Measurements from ENCODE around the gene DOC2A.
"Not testable (repeated sequence)": the region's sequence is repeated elsewhere in the genome, so short reads cannot be mapped to it uniquely, and the experiment has no call there.

DOC2A gene

DNA sequence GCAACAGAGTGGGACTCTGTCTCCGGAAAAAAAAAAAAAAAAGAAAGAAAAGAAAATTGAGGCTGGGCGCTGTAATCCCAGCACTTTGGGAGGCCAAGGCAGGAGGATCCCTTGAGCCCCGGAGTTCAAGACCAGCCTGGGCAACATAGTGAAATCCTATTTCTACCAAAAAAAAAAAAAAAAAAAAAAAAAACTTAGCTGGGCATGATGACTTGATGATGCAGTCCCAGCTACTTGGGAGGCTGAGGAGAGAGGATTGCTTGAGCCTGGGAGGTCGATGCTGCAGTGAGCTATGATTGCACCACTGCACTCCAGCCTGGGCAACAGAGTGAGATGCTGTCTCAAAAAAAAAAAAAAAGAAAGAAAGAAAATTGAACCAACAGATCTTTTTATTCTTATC is 7.1 kb upstream of the DOC2A start:
- not testable (repeated sequence) for H3K79me1 ChIP-seq (ENCODE audit: low read depth, low read length); H3K18ac ChIP-seq (ENCODE audit: low read length); H2BK120ac ChIP-seq (ENCODE audit: low read depth, low read length); H2BK15ac ChIP-seq (ENCODE audit: low read length); H3K14ac ChIP-seq (ENCODE audit: low read length); H4K8ac ChIP-seq (ENCODE audit: low read depth, low read length); H2AK5ac ChIP-seq (ENCODE audit: low read depth, low read length); H3K9me3 ChIP-seq (replicated peaks in 1 of 2; ENCODE audit: control insufficient read depth in 2 of 2, insufficient read depth in 1 of 2, low read depth in 1 of 2, low read length in 2 of 2); DNase-seq (ENCODE audit: low spot score); H2BK5ac ChIP-seq (ENCODE audit: low read length); H3K4me3 ChIP-seq (ENCODE audit: low read length in 2 of 2); H3K27ac ChIP-seq (replicated peaks; ENCODE audit: low read length); H3K36me3 ChIP-seq (replicated peaks in 1 of 2; ENCODE audit: control insufficient read depth in 2 of 2, insufficient read depth in 2 of 2, low read length in 2 of 2); H3K9ac ChIP-seq (ENCODE audit: low read depth, low read length, poor library complexity); H4K91ac ChIP-seq (ENCODE audit: low read depth, low read length, poor library complexity); H3K23ac ChIP-seq (ENCODE audit: low read depth, low read length, poor library complexity); H2BK12ac ChIP-seq (ENCODE audit: low read length); H3K4me1 ChIP-seq (ENCODE audit: control insufficient read depth in 2 of 2, insufficient read depth in 1 of 2, low read depth in 1 of 2, low read length in 2 of 2); H3K4me2 ChIP-seq (ENCODE audit: insufficient read depth, low read length, poor library complexity, severe bottlenecking); H3K4ac ChIP-seq (ENCODE audit: low read length); H2AFZ ChIP-seq (ENCODE audit: low read length); H3K27me3 ChIP-seq (ENCODE audit: control insufficient read depth in 3 of 3, insufficient read depth in 3 of 3, low read depth in 1 of 3, low read length in 3 of 3)
- no CpG with 5 or more reads among the region's 4 CpGs for WGBS, 2 donors (ENCODE audit: extremely low coverage in 2 of 2, insufficient read length in 2 of 2, insufficient replicate concordance in 1 of 2)

DNA sequence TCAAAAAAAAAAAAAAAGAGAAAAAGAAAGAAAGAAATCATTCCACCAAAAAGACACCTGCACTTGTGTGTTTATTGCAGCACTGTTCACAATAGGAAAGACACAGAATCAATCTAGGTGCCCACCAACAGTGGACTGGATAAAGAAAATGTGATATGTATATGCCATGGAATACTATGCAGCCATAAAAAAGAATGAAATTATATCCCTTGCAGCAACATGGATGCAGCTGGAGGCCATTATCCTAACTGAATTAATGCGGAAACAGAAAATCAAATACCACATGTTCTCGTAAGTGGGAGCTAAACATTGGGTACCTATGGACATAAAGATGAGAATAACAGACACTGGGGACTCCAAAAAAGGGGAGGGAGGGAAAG is 6.4 kb upstream of the DOC2A start:
- Histone ChIP-seq H4K91ac (ENCODE audit: low read depth, low read length, poor library complexity) (no peak overlapping the region), H3K23ac (ENCODE audit: low read depth, low read length, poor library complexity) (no peak overlapping the region), H2BK12ac (ENCODE audit: low read length) (no peak overlapping the region), H3K4me3 (ENCODE audit: low read length in 2 of 2) (no peak overlapping the region), H3K79me1 (ENCODE audit: low read depth, low read length) (peaks cover 4% of the 10 kb centered on the region), H2AK5ac (ENCODE audit: low read depth, low read length) (no peak overlapping the region), H2BK5ac (ENCODE audit: low read length) (no peak overlapping the region), H3K4ac (ENCODE audit: low read length) (no peak overlapping the region), H4K8ac (ENCODE audit: low read depth, low read length) (no peak overlapping the region), H3K9me3 (replicated peaks in 1 of 2; ENCODE audit: control insufficient read depth in 2 of 2, insufficient read depth in 1 of 2, low read depth in 1 of 2, low read length in 2 of 2) (no peaks in the 10 kb centered on the region), H3K27me3 (ENCODE audit: control insufficient read depth in 3 of 3, insufficient read depth in 3 of 3, low read depth in 1 of 3, low read length in 3 of 3) (peaks cover 0 to 4% (median under 1%) of the 10 kb centered on the region in 3 experiments), H3K36me3 (replicated peaks in 1 of 2; ENCODE audit: control insufficient read depth in 2 of 2, insufficient read depth in 2 of 2, low read length in 2 of 2) (no peaks in the 10 kb centered on the region), H2AFZ (ENCODE audit: low read length) (no peak overlapping the region), H2BK120ac (ENCODE audit: low read depth, low read length) (no peak overlapping the region), H3K18ac (ENCODE audit: low read length) (no peak overlapping the region), H3K4me1 (ENCODE audit: control insufficient read depth in 2 of 2, insufficient read depth in 1 of 2, low read depth in 1 of 2, low read length in 2 of 2) (peaks cover 0 to 4% of the 10 kb centered on the region in 2 donors), H3K27ac (replicated peaks; ENCODE audit: low read length) (no peak overlapping the region), H3K4me2 (ENCODE audit: insufficient read depth, low read length, poor library complexity, severe bottlenecking) (no peak overlapping the region), H3K14ac (ENCODE audit: low read length) (no peak overlapping the region), H3K9ac (ENCODE audit: low read depth, low read length, poor library complexity) (no peak overlapping the region), H2BK15ac (ENCODE audit: low read length) (no peak overlapping the region)
- WGBS, 2 donors (ENCODE audit: extremely low coverage in 2 of 2, insufficient read length in 2 of 2, insufficient replicate concordance in 1 of 2): no CpG with 5 or more reads among the region's 2 CpGs
- no peak for DNase-seq (ENCODE audit: low spot score)

- Histone ChIP-seq H3K79me1 (ENCODE audit: low read depth, low read length) (peaks cover 3% of the 10 kb centered on the region), H3K27ac (replicated peaks; ENCODE audit: low read length) (no peak overlapping the region), H2BK12ac (ENCODE audit: low read length) (no peak overlapping the region), H3K23ac (ENCODE audit: low read depth, low read length, poor library complexity) (no peak overlapping the region), H3K4me2 (ENCODE audit: insufficient read depth, low read length, poor library complexity, severe bottlenecking) (no peak overlapping the region), H3K14ac (ENCODE audit: low read length) (no peak overlapping the region), H2BK15ac (ENCODE audit: low read length) (no peak overlapping the region), H2AK5ac (ENCODE audit: low read depth, low read length) (no peak overlapping the region), H3K4me3 (ENCODE audit: low read length in 2 of 2) (no peak overlapping the region), H3K4ac (ENCODE audit: low read length) (no peak overlapping the region), H2AFZ (ENCODE audit: low read length) (no peak overlapping the region), H3K9me3 (replicated peaks in 1 of 2; ENCODE audit: control insufficient read depth in 2 of 2, insufficient read depth in 1 of 2, low read depth in 1 of 2, low read length in 2 of 2) (no peaks in the 10 kb centered on the region), H2BK5ac (ENCODE audit: low read length) (no peak overlapping the region), H3K4me1 (ENCODE audit: control insufficient read depth in 2 of 2, insufficient read depth in 1 of 2, low read depth in 1 of 2, low read length in 2 of 2) (peaks cover 4% of the 10 kb centered on the region in 2 donors), H3K9ac (ENCODE audit: low read depth, low read length, poor library complexity) (no peak overlapping the region), H3K36me3 (replicated peaks in 1 of 2; ENCODE audit: control insufficient read depth in 2 of 2, insufficient read depth in 2 of 2, low read length in 2 of 2) (no peaks in the 10 kb centered on the region), H4K91ac (ENCODE audit: low read depth, low read length, poor library complexity) (no peak overlapping the region), H2BK120ac (ENCODE audit: low read depth, low read length) (no peak overlapping the region), H3K18ac (ENCODE audit: low read length) (no peak overlapping the region), H4K8ac (ENCODE audit: low read depth, low read length) (no peak overlapping the region), H3K27me3 (ENCODE audit: control insufficient read depth in 3 of 3, insufficient read depth in 3 of 3, low read depth in 1 of 3, low read length in 3 of 3) (peaks cover 0 to 10% (median 4%) of the 10 kb centered on the region in 3 experiments)
- no CpG with 5 or more reads among the region's 8 CpGs for WGBS, 2 donors (ENCODE audit: extremely low coverage in 2 of 2, insufficient read length in 2 of 2, insufficient replicate concordance in 1 of 2)
- DNase-seq (ENCODE audit: low spot score): no peak
Measured at GRCh38 chr16:30016555-30017276, 5.9 kb upstream of the DOC2A start.

DNA sequence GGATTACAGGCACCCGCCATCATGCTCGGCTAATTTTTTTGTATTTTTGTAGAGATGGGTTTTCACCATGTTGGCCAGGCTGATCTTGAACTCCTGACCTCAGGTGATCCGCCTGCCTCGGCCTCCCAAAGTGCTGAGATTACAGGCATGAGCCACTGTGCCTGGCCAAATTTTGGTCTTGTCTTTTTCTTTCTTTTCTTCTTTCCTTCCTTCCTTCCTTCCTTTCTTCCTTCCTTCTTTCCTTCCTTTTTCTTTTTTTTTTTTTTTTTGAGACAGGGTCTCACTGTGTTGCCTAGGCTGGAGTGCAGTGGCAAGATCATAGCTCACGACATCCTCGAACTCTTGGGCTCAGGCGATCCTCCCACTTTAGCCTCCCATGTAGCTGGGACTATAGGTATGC is 4.6 kb upstream of the DOC2A start:
- DNase-seq (ENCODE audit: low spot score); H3K79me1 ChIP-seq (ENCODE audit: low read depth, low read length); H3K23ac ChIP-seq (ENCODE audit: low read depth, low read length, poor library complexity); H4K8ac ChIP-seq (ENCODE audit: low read depth, low read length); H3K4me2 ChIP-seq (ENCODE audit: insufficient read depth, low read length, poor library complexity, severe bottlenecking); H2BK12ac ChIP-seq (ENCODE audit: low read length); H3K9ac ChIP-seq (ENCODE audit: low read depth, low read length, poor library complexity); H3K14ac ChIP-seq (ENCODE audit: low read length); H3K4me1 ChIP-seq (ENCODE audit: control insufficient read depth in 2 of 2, insufficient read depth in 1 of 2, low read depth in 1 of 2, low read length in 2 of 2); H3K9me3 ChIP-seq (replicated peaks in 1 of 2; ENCODE audit: control insufficient read depth in 2 of 2, insufficient read depth in 1 of 2, low read depth in 1 of 2, low read length in 2 of 2); H3K4me3 ChIP-seq (ENCODE audit: low read length in 2 of 2); H3K27ac ChIP-seq (replicated peaks; ENCODE audit: low read length); H2AK5ac ChIP-seq (ENCODE audit: low read depth, low read length); H4K91ac ChIP-seq (ENCODE audit: low read depth, low read length, poor library complexity); H2BK5ac ChIP-seq (ENCODE audit: low read length); H2BK120ac ChIP-seq (ENCODE audit: low read depth, low read length); H3K36me3 ChIP-seq (replicated peaks in 1 of 2; ENCODE audit: control insufficient read depth in 2 of 2, insufficient read depth in 2 of 2, low read length in 2 of 2); H2BK15ac ChIP-seq (ENCODE audit: low read length); H3K4ac ChIP-seq (ENCODE audit: low read length); H3K18ac ChIP-seq (ENCODE audit: low read length); H2AFZ ChIP-seq (ENCODE audit: low read length): not testable (repeated sequence)
- peaks cover 0 to 14% (median 12%) of the 10 kb centered on the region in 3 experiments for H3K27me3 ChIP-seq (ENCODE audit: control insufficient read depth in 3 of 3, insufficient read depth in 3 of 3, low read depth in 1 of 3, low read length in 3 of 3)
- WGBS, 2 donors (ENCODE audit: extremely low coverage in 2 of 2, insufficient read length in 2 of 2, insufficient replicate concordance in 1 of 2): no CpG with 5 or more reads among the region's 7 CpGs
